HCT116 (cell line): Measurements from ENCODE around the gene STAU1. TPM values are rescaled to one million over a fixed set of nuclear protein-coding genes. Genes with fewer than 3 reads are reported as not detected.
A peak's percentile ranks its signal among the peaks of the same experiment; 100 is the strongest.
"Not testable (repeated sequence)": the region's sequence is repeated elsewhere in the genome, so short reads cannot be mapped to it uniquely, and the experiment has no call there.

Source experiments
- ATAC-seq: fragments of 200-7000 bp; cut with Tn5 transposase; 2 replicates; pipeline ENCODE4 v1.9.1; 2020; ENCODE audit warnings: mild to moderate bottlenecking, moderate library complexity
- BruUV-seq: library from RNA; stranded (reverse); fragments of 400-500 nt; replicated peaks from 2 replicates; lab custom pipeline; 2021; lab: Mats Ljungman, UMichigan
- CTCF ChIA-PET: fragments of 300-600 bp; sonication (Branson Sonifier 250); formaldehyde crosslinking; loops from one replicate; lab custom pipeline; 2021; ENCODE audit warnings: antibody characterized with exemption; lab: Charles Lee
- POLR2A ChIA-PET: fragments of 300-600, 350-600 bp; sonication (Branson Sonifier 250); formaldehyde crosslinking; loops from one replicate; lab custom pipeline; 2021; ENCODE audit warnings: antibody characterized with exemption; lab: Charles Lee
- RAD21 ChIA-PET, 2 experiments: fragments of 300-600 bp; sonication (Branson Sonifier 250); formaldehyde crosslinking; loops; one replicate each; lab custom pipeline; 2023; ENCODE audit warnings: low total read pairs in 2 of 2; ENCODE audit not compliant: uncharacterized antibody in 2 of 2, unreplicated experiment in 2 of 2, low non-redundant PET in 1 of 2; lab: Charles Lee
- DNase-seq: peaks from one replicate; pipeline ENCODE4 v3.0.0-alpha.2; 2010; ENCODE audit warnings: low read depth, low spot score
- H2AFZ ChIP-seq: fragments of 200-600 bp; shearing (Covaris generic), sonication (generic); 2 replicates; pipeline ENCODE4 v1.6.1; 2017; ENCODE audit warnings: low read depth, mixed run types, mixed read lengths, antibody characterized with exemption, low read length; ENCODE audit not compliant: poor library complexity, severe bottlenecking
- H3K27ac ChIP-seq: 2 replicates; pipeline ENCODE4 v1.5.1; 2012; ENCODE audit warnings: low read depth, low read length
- H3K27me3 ChIP-seq: fragments of 200-600 bp; sonication (generic); 2 replicates; pipeline ENCODE4 v1.6.1; 2016; ENCODE audit warnings: mixed run types, low read length, mixed read lengths; ENCODE audit not compliant: insufficient read depth
- H3K36me3 ChIP-seq, 2 experiments: fragments of 200-500 bp in 1 of 2; fragments of 200-600 bp in 1 of 2; sonication (Bioruptor generic) in 1 of 2; sonication (generic) in 1 of 2; 2 replicates each; pipeline versions ENCODE4 v1.5.1 to v1.6.1; 2014 to 2016; ENCODE audit warnings: low read length in 2 of 2, inconsistent platforms in 1 of 2, mixed read lengths in 1 of 2, mixed run types in 1 of 2; ENCODE audit not compliant: insufficient read depth in 2 of 2, control insufficient read depth in 1 of 2
- H3K4me1 ChIP-seq, 2 experiments: fragments of 200-600 bp in 1 of 2; sonication (generic) in 1 of 2; 2 replicates each; pipeline versions ENCODE4 v1.5.1 to v1.6.1; 2012 to 2017; ENCODE audit warnings: low read length in 2 of 2, inconsistent platforms in 1 of 2, mild to moderate bottlenecking in 1 of 2, mixed read lengths in 1 of 2, mixed run types in 1 of 2, moderate library complexity in 1 of 2; ENCODE audit not compliant: insufficient read depth in 2 of 2, control insufficient read depth in 1 of 2
- H3K4me2 ChIP-seq: fragments of 200-600 bp; sonication (generic); 2 replicates; pipeline ENCODE4 v1.6.1; 2017; ENCODE audit warnings: mixed run types, low read length, mixed read lengths
- H3K4me3 ChIP-seq, 2 experiments: fragments of 200-600 bp in 1 of 2; sonication (generic) in 1 of 2; replicated peaks in 1 of 2; 2 replicates each; pipeline ENCODE4 v1.5.1; 2011 to 2016; ENCODE audit warnings: low read length in 2 of 2, control low read depth in 1 of 2, low read depth in 1 of 2, mild to moderate bottlenecking in 1 of 2, mixed read lengths in 1 of 2, mixed run types in 1 of 2
- H3K79me2 ChIP-seq: fragments of 200-600 bp; sonication (generic); 2 replicates; pipeline ENCODE4 v1.6.1; 2017; ENCODE audit warnings: mild to moderate bottlenecking, mixed run types, low read length, moderate library complexity, mixed read lengths; ENCODE audit not compliant: insufficient read depth
- H3K9ac ChIP-seq: fragments of 200-600 bp; sonication (generic); 2 replicates; pipeline ENCODE4 v1.6.1; 2016; ENCODE audit warnings: low read length, mixed read lengths
- H3K9me2 ChIP-seq: fragments of 200-600 bp; sonication (generic), shearing (Covaris generic); 2 replicates; pipeline ENCODE4 v1.6.1; 2017; ENCODE audit warnings: mixed run types, mild to moderate bottlenecking, moderate library complexity; ENCODE audit not compliant: insufficient read depth
- H3K9me3 ChIP-seq, 2 experiments: fragments of 200-500 bp in 1 of 2; fragments of 200-600 bp in 1 of 2; sonication (Bioruptor generic) in 1 of 2; sonication (generic) in 1 of 2; 2 replicates each; pipeline ENCODE4 v1.6.1; 2014 to 2017; ENCODE audit warnings: low read length in 2 of 2, mixed read lengths in 2 of 2, inconsistent platforms in 1 of 2, low read depth in 1 of 2, mild to moderate bottlenecking in 1 of 2, mixed run types in 1 of 2, moderate library complexity in 1 of 2; ENCODE audit not compliant: control insufficient read depth in 1 of 2, insufficient read depth in 1 of 2
- H4K20me1 ChIP-seq: fragments of 200-600 bp; sonication (generic), shearing (Covaris generic); 2 replicates; pipeline ENCODE4 v1.6.1; 2017; ENCODE audit warnings: mixed run types, mild to moderate bottlenecking, moderate library complexity; ENCODE audit not compliant: insufficient read depth
- ATF3 ChIP-seq: IDR thresholded peaks from 2 replicates; pipeline ENCODE4 v1.6.1; 2012
- CEBPB ChIP-seq: IDR thresholded peaks from 2 replicates; pipeline ENCODE4 v1.6.1; 2012; ENCODE audit warnings: low read depth
- EGR1 ChIP-seq: IDR thresholded peaks from 2 replicates; pipeline ENCODE4 v1.6.1; 2012; ENCODE audit warnings: low read depth
- ELF1 ChIP-seq: IDR thresholded peaks from 2 replicates; pipeline ENCODE4 v1.6.1; 2012; ENCODE audit warnings: low read depth, borderline replicate concordance
- EZH2 ChIP-seq: fragments of 200-600 bp; sonication (generic); IDR thresholded peaks from 2 replicates; pipeline ENCODE4 v1.6.1; 2017; ENCODE audit warnings: antibody characterized with exemption, mixed run types
- FOSL1 ChIP-seq: IDR thresholded peaks from 2 replicates; pipeline ENCODE4 v1.6.1; 2012; ENCODE audit warnings: low read depth
- POLR2A ChIP-seq: IDR thresholded peaks from 2 replicates; pipeline ENCODE4 v1.7.0; 2011; ENCODE audit warnings: borderline replicate concordance; ENCODE audit not compliant: insufficient read depth, insufficient read length; ENCODE audit errors: extremely low read depth
- POLR2AphosphoS5 ChIP-seq: IDR thresholded peaks from 2 replicates; pipeline ENCODE4 v1.6.1; 2011; ENCODE audit warnings: mild to moderate bottlenecking, low read depth, low read length, moderate library complexity
- REST ChIP-seq: IDR thresholded peaks from 2 replicates; pipeline ENCODE4 v1.6.1; 2012; ENCODE audit warnings: low read depth
- SIN3A ChIP-seq: IDR thresholded peaks from 2 replicates; pipeline ENCODE4 v1.6.1; 2012; ENCODE audit warnings: low read depth
- intact Hi-C: fragments of 100-400 bp; cut with micrococcal nuclease; formaldehyde crosslinking; loops from 2 replicates; pipeline ENCODE4 v1.10.0; 2022
- total RNA-seq: library from RNA; stranded (reverse); gene quantifications from one replicate; pipeline ENCODE4 v1.2.1, GENCODE V29; 2021; ENCODE audit not compliant: unreplicated experiment
- TF ChIP-seq, protein P1 (sequence below): IDR thresholded peaks from 2 replicates; pipeline ENCODE4 v1.6.1; 2012

STAU1 gene
- total RNA-seq, 1 experiment from 2014 or later: 90.3 TPM

GRCh38 chr20:49219091-49219923 lies 31.2 kb upstream of the STAU1 start, which contains the start of gene DDX27:
Gene DDX27, plus strand, starts transcription at chr20:49219416. Its CDS starts 33 bp downstream, at chr20:49219449.
- intact Hi-C loops: loop anchor here (5.0 kb wide), 1 partner anchor 582 kb away; no protein-coding TSS in a partner anchor
- peak; percentile 98 for DNase-seq
- Histone ChIP-seq H3K9me2 (no peaks in the 10 kb centered on the region), H3K27ac (peak within 1 kb of the TSS; percentile 59), H3K36me3 (peaks cover 20 to 25% of the 10 kb centered on the region in 2 experiments), H3K79me2 (peaks cover 33% of the 10 kb centered on the region), H3K9ac (peak within 1 kb of the TSS; percentile 86), H3K4me3 (peak within 1 kb of the TSS; percentile 87 to 95), H3K4me2 (peak within 1 kb of the TSS; percentile 73)
- ChIA-PET POLR2A (interaction anchor here (0.7 to 1.6 kb wide), 10 partner anchors 14 to 255 kb away, joined by 3 to 5 read pairs (median 3); partner anchors contain the start of genes CSE1L and ZNFX1), CTCF (interaction anchor here (1.0 to 2.8 kb wide), 2 partner anchors 86 to 562 kb away, joined by 4 to 57 read pairs; no protein-coding TSS in a partner anchor), RAD21 (no interaction called here)
- TF ChIP-seq ELF1: peak; percentile 74
- peak; percentile 88 for TF ChIP-seq POLR2A
- peak; percentile 88 for TF ChIP-seq CEBPB
- no peak for TF ChIP-seq ATF3
- TF ChIP-seq, protein P1, sequence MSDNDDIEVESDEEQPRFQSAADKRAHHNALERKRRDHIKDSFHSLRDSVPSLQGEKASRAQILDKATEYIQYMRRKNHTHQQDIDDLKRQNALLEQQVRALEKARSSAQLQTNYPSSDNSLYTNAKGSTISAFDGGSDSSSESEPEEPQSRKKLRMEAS: peak; percentile 86
- no peak for TF ChIP-seq EZH2
- TF ChIP-seq POLR2AphosphoS5: peak; percentile 95
- TF ChIP-seq REST: no peak
- no peak for TF ChIP-seq FOSL1
- no peak for TF ChIP-seq EGR1
- peak; percentile 83; the same call in 1 of the 2 replicates for TF ChIP-seq SIN3A
- TF ChIP-seq, all 23 proteins: peak for 6
- Histone ChIP-seq H3K4me1 (peaks cover 18 to 23% of the 10 kb centered on the region in 2 experiments), H4K20me1 (no peaks in the 10 kb centered on the region), H3K9me3 (no peaks in the 10 kb centered on the region), H2AFZ (no peak within 1 kb of the TSS), H3K27me3 (no peaks in the 10 kb centered on the region)
- ATAC-seq: peak; percentile 87
- TSS peak; percentile 82 for BruUV-seq

GRCh38 chr20:49218739-49219090 lies 30.6 kb upstream of the STAU1 start:
- Histone ChIP-seq H3K79me2 (peaks cover 33% of the 10 kb centered on the region), H3K4me3 (peak overlapping the region; percentile 12 to 95; a peak in 3 of 4 replicates), H3K4me2 (peak overlapping the region; percentile 73), H3K9ac (peak overlapping the region; percentile 86), H3K4me1 (peaks cover 18 to 23% of the 10 kb centered on the region in 2 experiments), H3K27ac (peak overlapping the region; percentile 55), H3K36me3 (peaks cover 15 to 20% of the 10 kb centered on the region in 2 experiments)
- CTCF ChIA-PET: interaction anchor here (1.0 to 2.8 kb wide), 2 partner anchors 85 to 561 kb away, joined by 4 to 57 read pairs; no protein-coding TSS in a partner anchor
- H2AFZ ChIP-seq, H3K9me3 ChIP-seq, H4K20me1 ChIP-seq, H3K9me2 ChIP-seq, DNase-seq, RAD21 ChIA-PET, H3K27me3 ChIP-seq: not testable (repeated sequence)
- TSS peak; percentile 99 for BruUV-seq
- POLR2A ChIA-PET: interaction anchor here (0.7 to 1.6 kb wide), 10 partner anchors 13 to 255 kb away, joined by 3 to 5 read pairs (median 3); partner anchors contain the start of genes CSE1L and ZNFX1
- intact Hi-C loops: loop anchor here (5.0 kb wide), 1 partner anchor 581 kb away; no protein-coding TSS in a partner anchor
- ATAC-seq: 0 out of 2 replicates have a peak, but pooled peaks have one; percentile 3
